ENCODE measurements around the gene DNAL4. TPM values are rescaled to one million over a fixed set of nuclear protein-coding genes. Genes with fewer than 3 reads are reported as not detected.
A peak's percentile ranks its signal among the peaks of the same experiment; 100 is the strongest.

The DNAL4 gene
- total and polyA plus RNA-seq, 2 of the 4 experiments (the other 2 are of a cell fraction): 6.1 to 12.1 TPM

- H2BK5ac ChIP-seq (ENCODE audit: low read depth, low read length, poor library complexity, severe bottlenecking): no peak overlapping the region
- no peak for TF ChIP-seq CEBPB (IDR thresholded peaks at IDR 0.05; ENCODE audit: low read depth, low read length)
- TF ChIP-seq, protein P1, sequence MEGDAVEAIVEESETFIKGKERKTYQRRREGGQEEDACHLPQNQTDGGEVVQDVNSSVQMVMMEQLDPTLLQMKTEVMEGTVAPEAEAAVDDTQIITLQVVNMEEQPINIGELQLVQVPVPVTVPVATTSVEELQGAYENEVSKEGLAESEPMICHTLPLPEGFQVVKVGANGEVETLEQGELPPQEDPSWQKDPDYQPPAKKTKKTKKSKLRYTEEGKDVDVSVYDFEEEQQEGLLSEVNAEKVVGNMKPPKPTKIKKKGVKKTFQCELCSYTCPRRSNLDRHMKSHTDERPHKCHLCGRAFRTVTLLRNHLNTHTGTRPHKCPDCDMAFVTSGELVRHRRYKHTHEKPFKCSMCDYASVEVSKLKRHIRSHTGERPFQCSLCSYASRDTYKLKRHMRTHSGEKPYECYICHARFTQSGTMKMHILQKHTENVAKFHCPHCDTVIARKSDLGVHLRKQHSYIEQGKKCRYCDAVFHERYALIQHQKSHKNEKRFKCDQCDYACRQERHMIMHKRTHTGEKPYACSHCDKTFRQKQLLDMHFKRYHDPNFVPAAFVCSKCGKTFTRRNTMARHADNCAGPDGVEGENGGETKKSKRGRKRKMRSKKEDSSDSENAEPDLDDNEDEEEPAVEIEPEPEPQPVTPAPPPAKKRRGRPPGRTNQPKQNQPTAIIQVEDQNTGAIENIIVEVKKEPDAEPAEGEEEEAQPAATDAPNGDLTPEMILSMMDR (conservative IDR thresholded peaks at IDR 0.05; ENCODE audit: low read depth, low read length): no peak
- no peak for TF ChIP-seq NFE2L2 (IDR thresholded peaks at IDR 0.05; ENCODE audit: low read depth, low read length)
- no peak for TF ChIP-seq MXI1 (IDR thresholded peaks at IDR 0.05; ENCODE audit: borderline replicate concordance, low read depth, low read length)
- no peak for TF ChIP-seq FOS (IDR thresholded peaks at IDR 0.05; ENCODE audit: low read depth, low read length)
- TF ChIP-seq RFX5 (IDR thresholded peaks at IDR 0.05; ENCODE audit: low read depth, low read length): no peak
- no peak for TF ChIP-seq CHD1 (IDR thresholded peaks at IDR 0.05; ENCODE audit: low read depth, low read length)
- no peak for TF ChIP-seq RCOR1 (IDR thresholded peaks at IDR 0.05; ENCODE audit: insufficient replicate concordance, low read length)
- TF ChIP-seq MAFK (IDR thresholded peaks at IDR 0.05; ENCODE audit: low read depth, low read length): no peak
- TF ChIP-seq RAD21 (IDR thresholded peaks at IDR 0.05; ENCODE audit: low read length): no peak
- TF ChIP-seq BHLHE40 (IDR thresholded peaks at IDR 0.05; ENCODE audit: low read depth, low read length): no peak
- TF ChIP-seq POLR2A (IDR thresholded peaks at IDR 0.05; ENCODE audit: low read depth, low read length): no peak
- no peak for TF ChIP-seq MAZ (IDR thresholded peaks at IDR 0.05; ENCODE audit: borderline replicate concordance, low read depth, low read length)
- TF ChIP-seq, protein P2, sequence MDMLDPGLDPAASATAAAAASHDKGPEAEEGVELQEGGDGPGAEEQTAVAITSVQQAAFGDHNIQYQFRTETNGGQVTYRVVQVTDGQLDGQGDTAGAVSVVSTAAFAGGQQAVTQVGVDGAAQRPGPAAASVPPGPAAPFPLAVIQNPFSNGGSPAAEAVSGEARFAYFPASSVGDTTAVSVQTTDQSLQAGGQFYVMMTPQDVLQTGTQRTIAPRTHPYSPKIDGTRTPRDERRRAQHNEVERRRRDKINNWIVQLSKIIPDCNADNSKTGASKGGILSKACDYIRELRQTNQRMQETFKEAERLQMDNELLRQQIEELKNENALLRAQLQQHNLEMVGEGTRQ (IDR thresholded peaks at IDR 0.05; ENCODE audit: low read depth, low read length): no peak
- TF ChIP-seq SMC3 (IDR thresholded peaks at IDR 0.05; ENCODE audit: low read depth, low read length): no peak
- TF ChIP-seq, protein P3, sequence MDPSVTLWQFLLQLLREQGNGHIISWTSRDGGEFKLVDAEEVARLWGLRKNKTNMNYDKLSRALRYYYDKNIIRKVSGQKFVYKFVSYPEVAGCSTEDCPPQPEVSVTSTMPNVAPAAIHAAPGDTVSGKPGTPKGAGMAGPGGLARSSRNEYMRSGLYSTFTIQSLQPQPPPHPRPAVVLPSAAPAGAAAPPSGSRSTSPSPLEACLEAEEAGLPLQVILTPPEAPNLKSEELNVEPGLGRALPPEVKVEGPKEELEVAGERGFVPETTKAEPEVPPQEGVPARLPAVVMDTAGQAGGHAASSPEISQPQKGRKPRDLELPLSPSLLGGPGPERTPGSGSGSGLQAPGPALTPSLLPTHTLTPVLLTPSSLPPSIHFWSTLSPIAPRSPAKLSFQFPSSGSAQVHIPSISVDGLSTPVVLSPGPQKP (IDR thresholded peaks at IDR 0.05; ENCODE audit: borderline replicate concordance, low read depth, low read length): no peak
- no peak overlapping the region for H3K4ac ChIP-seq (ENCODE audit: low read depth, low read length)
- no peak overlapping the region for H2BK20ac ChIP-seq (ENCODE audit: low read depth, low read length)
- no peak overlapping the region for H4K91ac ChIP-seq (ENCODE audit: insufficient read depth, low read depth, low read length)
- H4K20me1 ChIP-seq (ENCODE audit: insufficient read depth, low read length): no peaks in the 10 kb centered on the region; the same call in 1 of the 2 replicates
- no peak overlapping the region for H3K23ac ChIP-seq (ENCODE audit: low read depth, low read length)
- H3K36me3 ChIP-seq (ENCODE audit: control insufficient read depth, insufficient read depth, low read length): no peaks in the 10 kb centered on the region
- peaks cover 43% of the 10 kb centered on the region for H3K27me3 ChIP-seq (ENCODE audit: control insufficient read depth, insufficient read depth, low read length)
- no peaks in the 10 kb centered on the region for H3K9me1 ChIP-seq (ENCODE audit: insufficient read depth, low read length)
- POLR2A ChIA-PET (ENCODE audit: unreplicated experiment): no interaction called here
- no peak overlapping the region for H3K27ac ChIP-seq (ENCODE audit: insufficient read depth, low read length)
- H3K4me2 ChIP-seq (ENCODE audit: low read depth, low read length): no peak overlapping the region
- H2BK120ac ChIP-seq (ENCODE audit: low read depth, low read length): no peak overlapping the region
- H3K4me3 ChIP-seq (ENCODE audit: insufficient read depth, low read depth, low read length): no peak overlapping the region
- no peak overlapping the region for H3K9ac ChIP-seq (ENCODE audit: low read depth, low read length)
- intact Hi-C loops (cut with micrococcal nuclease) (no loop called here), dilution Hi-C loops (cut with HindIII; ENCODE audit: low sequenced_read_pairs, unreplicated experiment) (no loop called here), in situ Hi-C loops (cut with MboI; ENCODE audit: low sequenced_read_pairs) (no loop called here)
- BruUV-seq (replicated peaks): TSS peak; percentile 64
- H3K9me3 ChIP-seq (ENCODE audit: control insufficient read depth, insufficient read depth, low read length): no peaks in the 10 kb centered on the region
- no peak overlapping the region for H3K56ac ChIP-seq (ENCODE audit: extremely low read depth, insufficient read depth, low read length)
- DNase-seq (no peak), ATAC-seq (ENCODE audit: low read depth) (no peak)
- H3K4me1 ChIP-seq (ENCODE audit: control insufficient read depth, insufficient read depth, low read length): no peaks in the 10 kb centered on the region
- CTCF ChIA-PET: no interaction called here
- no peak overlapping the region for H4K5ac ChIP-seq (ENCODE audit: low read depth, low read length)
- H3K18ac ChIP-seq (ENCODE audit: low read depth, low read length): no peak overlapping the region
- 66% methylated on average over 5 of the region's 10 CpGs; no CpG with 5 or more reads in 1 of the 2 experiments for WGBS, 2 experiments (ENCODE audit: extremely low coverage in 2 of 2, insufficient read length in 1 of 2)
- no peak overlapping the region for H3K14ac ChIP-seq (replicated peaks; ENCODE audit: low read depth, low read length)
- H2BK15ac ChIP-seq (ENCODE audit: low read depth, low read length): no peak overlapping the region
- H2AFZ ChIP-seq (replicated peaks; ENCODE audit: low read length, poor library complexity): no peak overlapping the region
- H2AK5ac ChIP-seq (ENCODE audit: low read depth, low read length): no peak overlapping the region
- H2AK9ac ChIP-seq (replicated peaks; ENCODE audit: low read depth, low read length, poor library complexity): no peak overlapping the region
- H4K8ac ChIP-seq (ENCODE audit: low read depth in 2 of 2, low read length in 2 of 2): no peak overlapping the region
- no peaks in the 10 kb centered on the region for H3K79me1 ChIP-seq (ENCODE audit: low read depth in 1 of 2, low read length in 2 of 2)
Observed at GRCh38 chr22:38819387-38819940, 25.5 kb upstream of the DNAL4 start.
